T-helper 1 cell treated with Interleukin-12 subunit alpha and Interleukin-12 subunit beta and Interleukin-4 antibody, amounts not matched to agents 30 μg/mL and 1 μg/mL, for 36 hours (primary cell): Measurements from ENCODE around the gene P2RY6.
A peak's percentile ranks its signal among the peaks of the same experiment; 100 is the strongest.

Source experiments
- H3K27ac Mint-ChIP-seq: one replicate; pipeline ENCODE4 v1.8.0; 2021; ENCODE audit warnings: mild to moderate bottlenecking, mixed read lengths
- H3K27me3 Mint-ChIP-seq: one replicate; pipeline ENCODE4 v1.8.0; 2021; ENCODE audit warnings: low read depth, mixed read lengths
- H3K36me3 Mint-ChIP-seq: one replicate; pipeline ENCODE4 v1.8.0; 2021; ENCODE audit warnings: low read depth, mixed read lengths
- H3K4me1 Mint-ChIP-seq: one replicate; pipeline ENCODE4 v1.8.0; 2021; ENCODE audit warnings: low read depth, mixed read lengths
- H3K4me3 Mint-ChIP-seq: one replicate; pipeline ENCODE4 v1.8.0; 2021; ENCODE audit warnings: mild to moderate bottlenecking, moderate library complexity, mixed read lengths
- H3K9me3 Mint-ChIP-seq: one replicate; pipeline ENCODE4 v1.8.0; 2021; ENCODE audit warnings: mixed read lengths

Gene P2RY6

GRCh38 chr11:73306069-73306841 lies 34.1 kb downstream of the P2RY6 start:
- no peaks in the 10 kb centered on the region for H3K9me3 Mint-ChIP-seq
- no peak overlapping the region for H3K27ac Mint-ChIP-seq
- H3K36me3 Mint-ChIP-seq = no peaks in the 10 kb centered on the region
- peaks cover 7% of the 10 kb centered on the region for H3K4me1 Mint-ChIP-seq
- H3K4me3 Mint-ChIP-seq = peak overlapping the region; percentile 51
- H3K27me3 Mint-ChIP-seq = peaks cover 52% of the 10 kb centered on the region

- peaks cover 51% of the 10 kb centered on the region for H3K27me3 Mint-ChIP-seq
- peaks cover 7% of the 10 kb centered on the region for H3K4me1 Mint-ChIP-seq
- no peaks in the 10 kb centered on the region for H3K9me3 Mint-ChIP-seq
- H3K27ac Mint-ChIP-seq = peak overlapping the region; percentile 62
- peak overlapping the region; percentile 90 for H3K4me3 Mint-ChIP-seq
- H3K36me3 Mint-ChIP-seq = no peaks in the 10 kb centered on the region
These were observed 34.8 kb downstream of the P2RY6 start for GRCh38 chr11:73306977-73307322.

DNA sequence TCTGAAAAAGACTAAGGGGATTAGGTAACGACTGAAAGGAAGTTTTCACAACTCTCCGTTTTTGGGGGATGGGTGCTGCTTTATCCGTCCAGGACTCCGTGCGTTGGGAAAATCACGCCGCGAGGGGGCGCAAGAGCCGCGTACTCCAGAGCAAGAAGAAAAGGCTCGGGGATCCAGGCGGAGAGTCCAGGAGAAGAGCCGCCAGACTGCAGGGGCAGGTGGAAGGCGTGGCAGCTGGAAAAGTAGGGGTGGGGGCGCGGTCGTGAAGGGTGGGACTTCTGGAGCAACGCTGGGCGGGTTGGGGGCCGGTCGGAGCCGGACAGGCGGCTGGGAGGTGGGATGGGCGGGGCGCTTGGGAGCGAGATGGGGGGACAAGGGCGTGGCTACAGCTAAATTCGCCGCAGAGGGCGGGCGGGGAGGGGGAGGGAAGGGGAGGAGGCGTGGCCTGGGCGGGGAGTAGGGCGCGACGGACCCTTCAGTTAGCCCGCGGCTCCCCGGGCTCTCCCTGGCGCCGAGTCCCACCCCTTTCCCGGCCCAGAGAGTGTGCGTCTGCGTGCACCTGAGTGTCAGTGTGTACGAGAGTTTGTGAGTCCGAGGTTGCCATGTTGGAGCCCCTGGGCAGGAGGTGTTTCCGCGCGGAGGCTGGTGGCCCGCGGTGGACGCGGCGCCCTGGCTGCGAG lies 35.3 kb downstream of the P2RY6 start:
- no peaks in the 10 kb centered on the region for H3K9me3 Mint-ChIP-seq
- no peaks in the 10 kb centered on the region for H3K36me3 Mint-ChIP-seq
- H3K27me3 Mint-ChIP-seq = peaks cover 48% of the 10 kb centered on the region
- peaks cover 7% of the 10 kb centered on the region for H3K4me1 Mint-ChIP-seq
- H3K4me3 Mint-ChIP-seq = peak overlapping the region; percentile 90
- H3K27ac Mint-ChIP-seq = peak overlapping the region; percentile 62

GRCh38 chr11:73308003-73308960 lies 36.1 kb downstream of the P2RY6 start, which contains the start of gene ARHGEF17:
Gene ARHGEF17 (plus strand): TSS chr11:73308276. CDS start chr11:73308639, 363 bp downstream.
- peaks cover 48% of the 10 kb centered on the region for H3K27me3 Mint-ChIP-seq
- no peaks in the 10 kb centered on the region for H3K9me3 Mint-ChIP-seq
- peaks cover 7% of the 10 kb centered on the region for H3K4me1 Mint-ChIP-seq
- no peaks in the 10 kb centered on the region for H3K36me3 Mint-ChIP-seq
- H3K4me3 Mint-ChIP-seq = peak within 1 kb of the TSS; percentile 90
- peak within 1 kb of the TSS; percentile 62 for H3K27ac Mint-ChIP-seq

- no peaks in the 10 kb centered on the region for H3K36me3 Mint-ChIP-seq
- H3K9me3 Mint-ChIP-seq = no peaks in the 10 kb centered on the region
- H3K4me3 Mint-ChIP-seq = no peak overlapping the region
- H3K4me1 Mint-ChIP-seq = peaks cover 13% of the 10 kb centered on the region
- peaks cover 45% of the 10 kb centered on the region for H3K27me3 Mint-ChIP-seq
- H3K27ac Mint-ChIP-seq = no peak overlapping the region
These were observed 37.1 kb downstream of the P2RY6 start for GRCh38 chr11:73308961-73309919.

DNA sequence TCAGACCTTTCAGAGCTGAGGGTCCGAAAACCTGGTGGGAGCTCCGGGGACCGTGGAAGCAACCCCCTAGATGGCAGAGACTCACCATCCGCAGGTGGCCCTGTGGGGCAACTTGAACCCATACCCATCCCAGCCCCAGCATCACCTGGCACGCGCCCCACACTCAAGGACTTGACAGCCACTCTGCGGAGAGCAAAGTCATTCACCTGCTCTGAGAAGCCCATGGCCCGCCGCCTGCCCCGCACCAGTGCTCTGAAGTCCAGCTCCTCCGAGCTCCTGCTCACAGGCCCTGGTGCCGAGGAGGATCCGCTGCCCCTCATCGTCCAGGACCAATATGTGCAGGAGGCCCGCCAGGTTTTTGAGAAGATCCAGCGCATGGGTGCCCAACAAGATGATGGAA lies 37.9 kb downstream of the P2RY6 start:
- Mint-ChIP-seq H3K27ac (no peak overlapping the region), H3K4me1 (peaks cover 13% of the 10 kb centered on the region), H3K27me3 (peaks cover 40% of the 10 kb centered on the region), H3K9me3 (no peaks in the 10 kb centered on the region), H3K4me3 (no peak overlapping the region), H3K36me3 (no peaks in the 10 kb centered on the region)

DNA sequence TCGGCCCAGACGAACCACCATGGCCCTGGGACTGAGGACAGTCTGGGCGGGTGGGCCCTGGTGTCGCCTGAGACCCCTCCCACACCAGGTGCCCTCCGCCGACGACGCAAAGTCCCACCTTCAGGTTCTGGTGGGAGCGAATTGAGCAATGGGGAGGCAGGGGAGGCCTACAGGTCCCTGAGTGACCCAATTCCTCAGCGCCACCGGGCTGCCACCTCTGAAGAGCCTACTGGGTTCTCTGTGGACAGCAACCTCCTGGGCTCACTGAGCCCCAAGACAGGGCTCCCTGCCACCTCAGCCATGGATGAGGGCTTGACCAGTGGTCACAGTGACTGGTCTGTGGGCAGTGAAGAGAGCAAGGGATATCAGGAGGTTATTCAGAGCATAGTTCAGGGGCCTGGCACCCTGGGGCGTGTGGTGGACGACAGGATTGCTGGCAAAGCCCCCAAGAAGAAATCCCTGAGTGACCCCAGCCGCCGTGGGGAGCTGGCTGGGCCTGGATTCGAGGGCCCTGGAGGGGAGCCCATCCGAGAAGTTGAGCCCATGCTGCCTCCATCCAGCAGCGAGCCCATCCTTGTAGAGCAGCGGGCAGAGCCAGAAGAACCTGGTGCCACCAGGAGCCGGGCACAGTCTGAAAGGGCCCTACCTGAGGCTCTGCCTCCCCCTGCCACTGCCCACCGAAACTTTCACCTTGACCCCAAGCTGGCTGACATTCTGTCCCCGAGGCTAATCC lies 38.7 kb downstream of the P2RY6 start:
- no peaks in the 10 kb centered on the region for H3K9me3 Mint-ChIP-seq
- no peak overlapping the region for H3K4me3 Mint-ChIP-seq
- H3K27ac Mint-ChIP-seq = no peak overlapping the region
- H3K36me3 Mint-ChIP-seq = no peaks in the 10 kb centered on the region
- H3K4me1 Mint-ChIP-seq = peaks cover 13% of the 10 kb centered on the region
- H3K27me3 Mint-ChIP-seq = peaks cover 33% of the 10 kb centered on the region

DNA sequence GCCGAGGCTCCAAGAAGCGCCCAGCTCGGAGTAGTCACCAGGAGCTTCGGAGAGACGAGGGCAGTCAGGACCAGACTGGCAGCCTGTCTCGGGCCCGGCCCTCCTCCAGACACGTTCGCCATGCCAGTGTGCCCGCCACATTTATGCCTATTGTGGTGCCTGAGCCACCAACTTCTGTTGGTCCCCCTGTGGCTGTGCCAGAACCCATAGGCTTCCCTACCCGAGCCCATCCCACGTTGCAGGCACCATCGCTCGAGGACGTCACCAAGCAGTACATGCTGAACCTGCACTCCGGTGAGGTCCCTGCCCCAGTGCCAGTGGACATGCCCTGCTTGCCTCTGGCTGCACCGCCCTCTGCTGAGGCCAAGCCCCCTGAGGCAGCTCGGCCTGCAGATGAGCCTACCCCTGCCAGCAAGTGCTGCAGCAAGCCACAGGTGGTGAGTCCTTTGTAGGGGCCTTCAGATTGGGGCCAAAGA lies 39.3 kb downstream of the P2RY6 start:
- Mint-ChIP-seq H3K9me3 (no peaks in the 10 kb centered on the region), H3K27ac (no peak overlapping the region), H3K36me3 (no peaks in the 10 kb centered on the region), H3K4me1 (peaks cover 13% of the 10 kb centered on the region), H3K4me3 (no peak overlapping the region), H3K27me3 (peaks cover 27% of the 10 kb centered on the region)

DNA sequence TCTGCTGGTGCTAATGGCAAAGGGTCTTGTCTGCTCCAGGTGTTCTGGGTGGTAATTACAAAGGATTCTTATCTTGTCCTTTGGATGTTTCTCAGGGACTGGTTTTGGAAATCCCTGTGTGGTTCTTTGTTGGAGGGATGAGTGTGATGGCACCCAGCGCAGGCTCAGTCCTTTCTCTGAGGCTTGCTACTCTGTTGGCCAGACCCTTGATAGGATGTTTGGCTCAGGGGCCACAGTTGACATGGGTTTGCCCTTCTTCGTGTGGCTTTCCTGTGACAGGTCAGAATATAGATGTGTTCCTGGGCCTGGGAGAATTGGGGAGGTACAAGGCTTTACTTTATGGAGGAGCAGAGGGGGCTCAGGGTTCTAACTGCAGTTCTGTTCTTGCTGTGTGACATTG lies 39.9 kb downstream of the P2RY6 start:
- H3K9me3 Mint-ChIP-seq = no peaks in the 10 kb centered on the region
- H3K4me3 Mint-ChIP-seq = no peak overlapping the region

GRCh38 chr11:73312851-73313327 lies 40.8 kb downstream of the P2RY6 start:
- no peaks in the 10 kb centered on the region for H3K9me3 Mint-ChIP-seq
- H3K36me3 Mint-ChIP-seq = no peaks in the 10 kb centered on the region
- H3K27me3 Mint-ChIP-seq = peaks cover 16% of the 10 kb centered on the region
- no peak overlapping the region for H3K27ac Mint-ChIP-seq
- no peak overlapping the region for H3K4me3 Mint-ChIP-seq
- peaks cover 6% of the 10 kb centered on the region for H3K4me1 Mint-ChIP-seq

More for the DNA sequence above, 39.9 kb downstream of the P2RY6 start:
- no peaks in the 10 kb centered on the region for H3K36me3 Mint-ChIP-seq
- no peak overlapping the region for H3K27ac Mint-ChIP-seq
- peaks cover 21% of the 10 kb centered on the region for H3K27me3 Mint-ChIP-seq
- peaks cover 10% of the 10 kb centered on the region for H3K4me1 Mint-ChIP-seq

GRCh38 chr11:73313652-73314051 lies 41.5 kb downstream of the P2RY6 start:
- Mint-ChIP-seq H3K9me3 (no peaks in the 10 kb centered on the region), H3K4me3 (no peak overlapping the region), H3K27ac (no peak overlapping the region), H3K27me3 (peaks cover 16% of the 10 kb centered on the region), H3K36me3 (no peaks in the 10 kb centered on the region), H3K4me1 (peaks cover 6% of the 10 kb centered on the region)

DNA sequence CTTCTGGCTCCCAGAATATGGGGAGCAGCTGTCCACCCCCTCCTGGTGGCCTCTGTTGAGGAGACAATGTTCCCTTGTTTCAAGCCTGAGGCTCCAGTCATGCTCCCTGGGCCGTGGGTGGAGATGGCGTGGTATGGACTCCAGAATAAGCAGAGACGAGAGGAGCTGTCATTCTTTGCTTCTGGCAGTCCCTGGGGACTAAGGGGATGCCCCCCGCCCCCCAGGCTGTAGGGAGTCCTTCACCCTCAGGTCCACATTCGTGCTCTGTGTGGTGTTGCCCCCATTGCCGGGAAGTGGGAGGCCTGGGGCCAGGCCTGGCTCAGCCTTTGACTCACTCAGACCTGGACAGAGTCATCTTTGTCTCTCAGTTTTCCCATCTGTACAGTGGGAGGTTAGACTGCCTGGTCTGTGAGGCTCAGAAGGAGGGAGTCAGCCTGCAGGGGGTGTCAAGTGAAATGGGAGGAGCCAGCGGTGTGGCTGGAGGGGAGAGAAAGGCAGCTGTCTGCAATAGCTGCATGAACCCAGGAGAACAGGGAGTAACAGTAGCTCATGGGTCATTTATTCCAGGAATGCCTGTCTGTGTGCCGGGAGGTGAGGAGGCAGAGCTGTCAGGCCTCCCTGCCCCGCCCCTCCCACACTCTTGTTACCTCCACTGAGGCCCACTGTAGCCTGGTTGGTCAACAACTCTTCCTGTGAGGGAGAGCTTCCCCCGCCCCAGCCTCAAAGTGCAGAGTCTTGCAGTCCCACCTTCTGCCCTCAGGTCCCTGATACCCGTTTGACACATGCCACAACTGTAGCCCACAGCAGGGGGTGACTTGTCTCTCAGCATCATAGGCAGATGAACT lies 42.2 kb downstream of the P2RY6 start:
- no peak overlapping the region for H3K27ac Mint-ChIP-seq
- H3K4me3 Mint-ChIP-seq = no peak overlapping the region
- H3K4me1 Mint-ChIP-seq = peaks cover 6% of the 10 kb centered on the region
- H3K27me3 Mint-ChIP-seq = peaks cover 13% of the 10 kb centered on the region
- H3K9me3 Mint-ChIP-seq = no peaks in the 10 kb centered on the region
- no peaks in the 10 kb centered on the region for H3K36me3 Mint-ChIP-seq
